MG63 (cell line): ENCODE results near the gene PTPRN2. TPM values are rescaled to one million over a fixed set of nuclear protein-coding genes. Genes with fewer than 3 reads are reported as not detected.
"Not testable (repeated sequence)": the region's sequence is repeated elsewhere in the genome, so short reads cannot be mapped to it uniquely, and the experiment has no call there.

Source experiments
- DNase-seq: peaks from one replicate; pipeline ENCODE4 v3.0.0-alpha.2; 2020
- H3K27me3 ChIP-seq: fragments of 250-450 bp; sonication (Bioruptor Pico); 2 replicates; pipeline ENCODE4 v1.5.1; 2020; ENCODE audit warnings: mild to moderate bottlenecking, moderate library complexity
- H3K36me3 ChIP-seq: fragments of 250-450 bp; sonication (Bioruptor Pico); 2 replicates; pipeline ENCODE4 v1.5.1; 2020; ENCODE audit warnings: mild to moderate bottlenecking, moderate library complexity
- H3K4me3 ChIP-seq: fragments of 250-450 bp; sonication (Bioruptor Pico); 2 replicates; pipeline ENCODE4 v1.5.1; 2020; ENCODE audit warnings: mild to moderate bottlenecking, moderate library complexity
- H3K9me3 ChIP-seq: fragments of 250-450 bp; sonication (Bioruptor Pico); 2 replicates; pipeline ENCODE4 v1.5.1; 2020; ENCODE audit warnings: mild to moderate bottlenecking, moderate library complexity
- total RNA-seq: library from RNA; depleted of rRNA; stranded (reverse); fragments of >200 nt; shearing (Covaris generic); gene quantifications from 2 replicates; pipeline ENCODE4 v1.2.3, GENCODE V29; 2014; ENCODE audit warnings: low replicate concordance

Gene PTPRN2
- total RNA-seq, 1 experiment from 2014 or later: 0.16 TPM

GRCh38 chr7:158331826-158332450 lies 255.7 kb downstream of the PTPRN2 start:
- not testable (repeated sequence) for H3K9me3 ChIP-seq, DNase-seq

GRCh38 chr7:158329686-158330085 lies 257.9 kb downstream of the PTPRN2 start:
- H3K27me3 ChIP-seq: no peaks in the 10 kb centered on the region
- no peaks in the 10 kb centered on the region for H3K36me3 ChIP-seq
- no peaks in the 10 kb centered on the region for H3K9me3 ChIP-seq
- no peak for DNase-seq
- no peak overlapping the region for H3K4me3 ChIP-seq

More at GRCh38 chr7:158331826-158332450, 255.7 kb downstream of the PTPRN2 start:
- H3K27me3 ChIP-seq, H3K36me3 ChIP-seq, H3K4me3 ChIP-seq: not testable (repeated sequence)

- Histone ChIP-seq H3K27me3 (no peaks in the 10 kb centered on the region), H3K36me3 (no peaks in the 10 kb centered on the region), H3K4me3 (no peak overlapping the region), H3K9me3 (no peaks in the 10 kb centered on the region)
- no peak for DNase-seq
Measured at GRCh38 chr7:158329014-158329610, 258.5 kb downstream of the PTPRN2 start.

- H3K4me3 ChIP-seq: no peak overlapping the region
- no peaks in the 10 kb centered on the region for H3K9me3 ChIP-seq
- DNase-seq: no peak
- H3K36me3 ChIP-seq: no peaks in the 10 kb centered on the region
- no peaks in the 10 kb centered on the region for H3K27me3 ChIP-seq
Measured at GRCh38 chr7:158328376-158329013, 259.1 kb downstream of the PTPRN2 start.

GRCh38 chr7:158327571-158328180 lies 259.9 kb downstream of the PTPRN2 start:
- Histone ChIP-seq H3K27me3 (no peaks in the 10 kb centered on the region), H3K4me3 (no peak overlapping the region), H3K9me3 (no peaks in the 10 kb centered on the region), H3K36me3 (no peaks in the 10 kb centered on the region)
- DNase-seq: no peak

DNA sequence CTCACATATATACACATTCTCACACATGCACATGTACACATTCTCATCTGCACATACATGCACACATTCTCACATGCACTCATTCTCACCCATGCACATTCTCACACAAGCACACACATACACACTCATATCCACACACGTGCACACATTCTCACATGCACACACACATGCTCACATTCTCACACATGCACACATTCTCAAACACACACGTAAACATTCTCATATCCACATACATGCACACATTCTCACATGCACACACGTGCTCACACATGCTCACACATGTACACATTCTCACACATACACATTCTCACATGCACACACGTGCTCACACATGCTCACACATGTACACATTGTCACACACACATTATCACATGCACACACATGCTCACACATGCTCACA lies 260.6 kb downstream of the PTPRN2 start:
- H3K9me3 ChIP-seq: no peaks in the 10 kb centered on the region
- DNase-seq: no peak
- no peaks in the 10 kb centered on the region for H3K27me3 ChIP-seq
- H3K36me3 ChIP-seq: no peaks in the 10 kb centered on the region
- H3K4me3 ChIP-seq: no peak overlapping the region

- no peaks in the 10 kb centered on the region for H3K9me3 ChIP-seq
- DNase-seq: peak; percentile 17
- no peak overlapping the region for H3K4me3 ChIP-seq
- no peaks in the 10 kb centered on the region for H3K27me3 ChIP-seq
- no peaks in the 10 kb centered on the region for H3K36me3 ChIP-seq
Measured at GRCh38 chr7:158325530-158326381, 261.9 kb downstream of the PTPRN2 start.

GRCh38 chr7:158324397-158325360 lies 262.9 kb downstream of the PTPRN2 start:
- H3K36me3 ChIP-seq: no peaks in the 10 kb centered on the region
- no peak for DNase-seq
- H3K9me3 ChIP-seq: no peaks in the 10 kb centered on the region
- H3K27me3 ChIP-seq: no peaks in the 10 kb centered on the region
- no peak overlapping the region for H3K4me3 ChIP-seq

DNA sequence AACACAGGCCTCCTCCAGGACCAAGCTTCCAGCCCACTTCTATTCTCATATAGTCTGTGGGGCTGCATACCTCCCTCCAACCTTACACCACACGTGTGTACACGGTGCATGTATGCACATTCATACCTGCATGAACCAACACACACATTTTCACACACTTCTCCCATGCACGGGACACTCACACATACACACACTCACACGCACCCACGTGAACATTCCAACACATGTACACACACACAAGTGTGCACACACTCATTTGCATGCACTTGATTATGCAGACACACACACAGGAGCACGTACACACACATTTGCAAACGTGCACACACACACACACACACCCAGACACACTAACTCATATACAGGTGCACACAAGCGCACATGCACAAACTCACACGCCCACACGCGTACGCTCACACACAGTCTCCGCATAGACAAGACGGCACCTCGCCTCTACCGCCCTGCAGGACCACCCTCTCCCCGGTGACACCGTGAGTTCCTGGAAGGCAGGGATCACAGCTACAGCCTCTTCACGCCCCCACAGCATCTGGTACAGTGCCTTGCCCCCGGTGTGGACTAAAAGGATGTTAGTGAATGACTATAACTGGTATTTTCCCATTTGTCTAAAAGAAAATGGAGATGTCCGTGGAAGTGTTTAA lies 263.8 kb downstream of the PTPRN2 start:
- no peaks in the 10 kb centered on the region for H3K9me3 ChIP-seq
- H3K4me3 ChIP-seq: no peak overlapping the region
- H3K27me3 ChIP-seq: no peaks in the 10 kb centered on the region
- no peak for DNase-seq
- H3K36me3 ChIP-seq: no peaks in the 10 kb centered on the region

GRCh38 chr7:158322616-158323530 lies 264.8 kb downstream of the PTPRN2 start:
- no peaks in the 10 kb centered on the region for H3K9me3 ChIP-seq
- H3K27me3 ChIP-seq: no peaks in the 10 kb centered on the region
- no peaks in the 10 kb centered on the region for H3K36me3 ChIP-seq
- DNase-seq: no peak
- H3K4me3 ChIP-seq: no peak overlapping the region

GRCh38 chr7:158321936-158322615 lies 265.5 kb downstream of the PTPRN2 start:
- no peaks in the 10 kb centered on the region for H3K27me3 ChIP-seq
- H3K36me3 ChIP-seq: no peaks in the 10 kb centered on the region
- H3K9me3 ChIP-seq: no peaks in the 10 kb centered on the region
- DNase-seq: no peak
- no peak overlapping the region for H3K4me3 ChIP-seq

GRCh38 chr7:158321056-158321700 lies 266.4 kb downstream of the PTPRN2 start:
- DNase-seq: no peak
- Histone ChIP-seq H3K36me3 (no peaks in the 10 kb centered on the region), H3K9me3 (no peaks in the 10 kb centered on the region), H3K4me3 (no peak overlapping the region), H3K27me3 (no peaks in the 10 kb centered on the region)

- Histone ChIP-seq H3K27me3 (no peaks in the 10 kb centered on the region), H3K4me3 (no peak overlapping the region), H3K9me3 (no peaks in the 10 kb centered on the region), H3K36me3 (no peaks in the 10 kb centered on the region)
- no peak for DNase-seq
Measured at GRCh38 chr7:158320328-158320727, 267.3 kb downstream of the PTPRN2 start.

DNA sequence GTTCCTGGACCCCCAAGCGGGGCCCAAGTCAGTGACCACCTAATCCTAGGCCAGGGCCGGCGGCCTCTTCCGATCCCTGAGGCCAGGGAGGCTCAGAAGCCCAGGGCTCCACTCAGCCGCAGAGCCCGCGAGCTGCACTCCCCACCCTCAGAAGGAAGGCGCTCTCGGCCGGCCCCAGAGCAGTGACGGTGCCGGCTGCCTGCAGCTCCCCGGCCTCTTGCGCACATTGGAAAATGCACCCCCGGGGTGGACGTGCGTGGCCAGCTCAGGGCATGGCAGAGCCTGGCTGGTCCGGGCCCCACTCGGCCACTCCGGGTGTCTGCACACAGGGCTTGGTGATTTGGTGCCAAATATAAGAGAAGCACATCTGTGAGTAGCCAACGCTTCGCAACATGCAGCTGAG lies 269.1 kb downstream of the PTPRN2 start:
- Histone ChIP-seq H3K36me3 (no peaks in the 10 kb centered on the region), H3K4me3 (no peak overlapping the region), H3K27me3 (no peaks in the 10 kb centered on the region), H3K9me3 (no peaks in the 10 kb centered on the region)
- no peak for DNase-seq
